Liver (tissue), 9 donors: Measurements from ENCODE around the gene CEP128. TPM values are rescaled to one million over a fixed set of nuclear protein-coding genes. Genes with fewer than 3 reads are reported as not detected.

Source experiments
- DNase-seq: peaks from one replicate; pipeline ENCODE4 v3.0.0-alpha.2; 2017; ENCODE audit warnings: low spot score
- H3K27ac ChIP-seq, 2 donors: one replicate each; pipeline ENCODE4 v1.7.0; 2013; ENCODE audit warnings: inconsistent platforms in 2 of 2, low read length in 2 of 2, control low read depth in 1 of 2, low read depth in 1 of 2, mild to moderate bottlenecking in 1 of 2
- H3K27me3 ChIP-seq, 4 donors: one replicate each; pipeline versions ENCODE4 v1.6.1 to v1.7.0; 2013; ENCODE audit warnings: low read length in 3 of 4, inconsistent platforms in 1 of 4, mild to moderate bottlenecking in 1 of 4, moderate library complexity in 1 of 4; ENCODE audit not compliant: control insufficient read depth in 4 of 4, insufficient read depth in 4 of 4
- H3K36me3 ChIP-seq, 4 donors: one replicate each; pipeline versions ENCODE4 v1.6.1 to v1.7.0; 2013; ENCODE audit warnings: low read length in 3 of 4, mild to moderate bottlenecking in 3 of 4, low read depth in 1 of 4, moderate library complexity in 1 of 4; ENCODE audit not compliant: control insufficient read depth in 4 of 4, insufficient read depth in 3 of 4
- H3K4me1 ChIP-seq, 4 donors: one replicate each; pipeline versions ENCODE4 v1.6.1 to v1.7.0; 2013; ENCODE audit warnings: low read length in 3 of 4, mild to moderate bottlenecking in 3 of 4, moderate library complexity in 1 of 4; ENCODE audit not compliant: control insufficient read depth in 4 of 4, insufficient read depth in 4 of 4
- H3K4me3 ChIP-seq, 3 donors: one replicate each; pipeline versions ENCODE4 v1.6.1 to v1.7.0; 2013; ENCODE audit warnings: low read length in 3 of 3, control low read depth in 1 of 3, low read depth in 1 of 3, mild to moderate bottlenecking in 1 of 3
- H3K9ac ChIP-seq, 2 donors: one replicate each; pipeline ENCODE4 v1.7.0; 2013; ENCODE audit warnings: low read length in 2 of 2, mild to moderate bottlenecking in 2 of 2, moderate library complexity in 2 of 2, control low read depth in 1 of 2, low read depth in 1 of 2
- H3K9me3 ChIP-seq, 4 donors: one replicate each; pipeline versions ENCODE4 v1.6.1 to v1.7.0; 2013; ENCODE audit warnings: low read length in 3 of 4; ENCODE audit not compliant: control insufficient read depth in 4 of 4
- EGR1 ChIP-seq, 2 donors: IDR thresholded peaks; 2 replicates each; pipeline ENCODE4 v1.6.1; 2016 to 2018; ENCODE audit warnings: antibody characterized with exemption in 2 of 2, low read depth in 2 of 2
- FOXA1 ChIP-seq: IDR thresholded peaks from 2 replicates; pipeline ENCODE4 v1.6.1; 2016; ENCODE audit warnings: antibody characterized with exemption
- FOXA2 ChIP-seq: IDR thresholded peaks from 2 replicates; pipeline ENCODE4 v1.6.1; 2016; ENCODE audit warnings: antibody characterized with exemption
- GABPA ChIP-seq, 2 donors: IDR thresholded peaks in 1 of 2; conservative IDR thresholded peaks in 1 of 2; 2 replicates each; pipeline ENCODE4 v1.6.1; 2016; ENCODE audit warnings: antibody characterized with exemption in 2 of 2, mild to moderate bottlenecking in 1 of 2, moderate library complexity in 1 of 2
- HNF4A ChIP-seq, 2 donors: conservative IDR thresholded peaks; 2 replicates each; pipeline ENCODE4 v1.6.1; 2016; ENCODE audit warnings: antibody characterized with exemption in 2 of 2, mild to moderate bottlenecking in 2 of 2
- HNF4G ChIP-seq: IDR thresholded peaks from 2 replicates; pipeline ENCODE4 v1.6.1; 2016; ENCODE audit warnings: antibody characterized with exemption
- JUND ChIP-seq, 2 donors: IDR thresholded peaks; 2 replicates each; pipeline ENCODE4 v1.6.1; 2016; ENCODE audit warnings: antibody characterized with exemption in 2 of 2
- NR2F2 ChIP-seq: IDR thresholded peaks from 2 replicates; pipeline ENCODE4 v1.6.1; 2016; ENCODE audit warnings: antibody characterized with exemption
- RAD21 ChIP-seq, 2 donors: IDR thresholded peaks; 2 replicates each; pipeline ENCODE4 v1.6.1; 2016; ENCODE audit warnings: antibody characterized with exemption in 2 of 2, mild to moderate bottlenecking in 2 of 2
- RXRA ChIP-seq, 2 donors: IDR thresholded peaks; 2 replicates each; pipeline ENCODE4 v1.6.1; 2017 to 2018; ENCODE audit warnings: antibody characterized with exemption in 2 of 2, mild to moderate bottlenecking in 1 of 2
- SP1 ChIP-seq: IDR thresholded peaks from 2 replicates; pipeline ENCODE4 v1.6.1; 2018; ENCODE audit warnings: antibody characterized with exemption, mild to moderate bottlenecking
- TAF1 ChIP-seq: conservative IDR thresholded peaks from 2 replicates; pipeline ENCODE4 v1.6.1; 2016; ENCODE audit warnings: antibody characterized with exemption, mild to moderate bottlenecking
- YY1 ChIP-seq: IDR thresholded peaks from 2 replicates; pipeline ENCODE4 v1.6.1; 2016; ENCODE audit warnings: antibody characterized with exemption, mild to moderate bottlenecking
- whole genome bisulfite sequencing: extraction: QIAGEN DNeasy Blood & Tissue Kit; methylation state at CpG from one replicate; pipeline ENCODE4 v1.1.7; 2013; 5-methylcytosine and 5-hydroxymethylcytosine counted together
- polyA plus RNA-seq, 2 donors: library from polyadenylated mRNA; stranded (reverse) in 1 of 2; unstranded in 1 of 2; fragments of 200-250 nt in 1 of 2; fragments of >200 nt in 1 of 2; fragmentation: Nextera tagmentation in 1 of 2; extraction: Ambion mirVana in 1 of 2; gene quantifications; one replicate each; pipeline versions ENCODE4 v1.2.1 to v1.2.3, GENCODE V29; 2013 to 2015
- total RNA-seq, 2 donors: library from RNA; depleted of rRNA; stranded (reverse); fragments of >200 nt; gene quantifications; one replicate each; pipeline ENCODE4 v1.2.3, GENCODE V29; 2014
- TF ChIP-seq, protein P1 (sequence below): IDR thresholded peaks from 2 replicates; pipeline ENCODE4 v1.6.1; 2016; ENCODE audit warnings: antibody characterized with exemption
- TF ChIP-seq, protein P2 (sequence below): IDR thresholded peaks from 2 replicates; pipeline ENCODE4 v1.6.1; 2016; ENCODE audit warnings: antibody characterized with exemption
- TF ChIP-seq, protein P3 (sequence below): IDR thresholded peaks from 2 replicates; pipeline ENCODE4 v1.6.1; 2016; ENCODE audit warnings: antibody characterized with exemption, mild to moderate bottlenecking
- TF ChIP-seq, protein P4 (sequence below): IDR thresholded peaks from 2 replicates; pipeline ENCODE4 v1.6.1; 2016; ENCODE audit warnings: antibody characterized with exemption
- TF ChIP-seq, protein P5 (sequence below): fragments of 150-350 bp; IDR thresholded peaks from 2 replicates; pipeline ENCODE4 v1.5.1; 2017; ENCODE audit warnings: improper control_type of control experiment, low read depth, low read length; ENCODE audit not compliant: missing input control
- donor health status: healthy.
- donor health status: healthy.
- donor health status: healthy.
- donor health status: healthy.
- donor health status: healthy.

The CEP128 gene
- total and polyA plus RNA-seq, 4 donors = 0.27 to 3.8 (median 1.4) TPM

DNA sequence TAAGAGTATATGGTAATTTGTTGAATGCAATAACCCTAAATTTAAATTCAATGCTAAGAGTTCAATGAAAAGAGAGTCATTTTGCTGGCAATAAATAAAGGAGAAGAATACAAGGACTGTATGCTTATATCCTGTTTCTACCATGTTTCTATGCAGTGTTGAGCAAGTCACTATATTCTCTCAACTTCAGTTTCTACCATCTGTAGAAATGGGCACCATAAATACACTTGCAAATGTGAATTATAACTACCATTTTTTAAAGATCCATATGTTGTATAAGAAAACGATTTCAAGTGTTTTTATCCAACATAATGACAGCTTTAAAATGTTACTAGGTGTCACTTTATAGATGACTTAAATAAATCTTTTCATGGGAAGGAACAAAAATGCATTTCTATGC lies 170.3 kb downstream of the CEP128 start:
- Histone ChIP-seq H3K4me1 (no peaks in the 10 kb centered on the region), H3K4me3 (no peak overlapping the region), H3K27ac (no peak overlapping the region), H3K27me3 (no peaks in the 10 kb centered on the region), H3K36me3 (no peaks in the 10 kb centered on the region), H3K9ac (no peak overlapping the region), H3K9me3 (no peaks in the 10 kb centered on the region)
- TF ChIP-seq NR2F2 (no peak), HNF4G (no peak), EGR1 (IDR thresholded peaks at IDR 0.05; ENCODE audit: low read depth in 2 of 2) (no peak), HNF4A (conservative IDR thresholded peaks at IDR 0.05) (no peak), FOXA2 (no peak)
- TF ChIP-seq, protein P1, sequence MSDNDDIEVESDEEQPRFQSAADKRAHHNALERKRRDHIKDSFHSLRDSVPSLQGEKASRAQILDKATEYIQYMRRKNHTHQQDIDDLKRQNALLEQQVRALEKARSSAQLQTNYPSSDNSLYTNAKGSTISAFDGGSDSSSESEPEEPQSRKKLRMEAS = no peak
- 93% methylated on average over 1 of the region's 1 CpG for WGBS
- DNase-seq = no peak

DNA sequence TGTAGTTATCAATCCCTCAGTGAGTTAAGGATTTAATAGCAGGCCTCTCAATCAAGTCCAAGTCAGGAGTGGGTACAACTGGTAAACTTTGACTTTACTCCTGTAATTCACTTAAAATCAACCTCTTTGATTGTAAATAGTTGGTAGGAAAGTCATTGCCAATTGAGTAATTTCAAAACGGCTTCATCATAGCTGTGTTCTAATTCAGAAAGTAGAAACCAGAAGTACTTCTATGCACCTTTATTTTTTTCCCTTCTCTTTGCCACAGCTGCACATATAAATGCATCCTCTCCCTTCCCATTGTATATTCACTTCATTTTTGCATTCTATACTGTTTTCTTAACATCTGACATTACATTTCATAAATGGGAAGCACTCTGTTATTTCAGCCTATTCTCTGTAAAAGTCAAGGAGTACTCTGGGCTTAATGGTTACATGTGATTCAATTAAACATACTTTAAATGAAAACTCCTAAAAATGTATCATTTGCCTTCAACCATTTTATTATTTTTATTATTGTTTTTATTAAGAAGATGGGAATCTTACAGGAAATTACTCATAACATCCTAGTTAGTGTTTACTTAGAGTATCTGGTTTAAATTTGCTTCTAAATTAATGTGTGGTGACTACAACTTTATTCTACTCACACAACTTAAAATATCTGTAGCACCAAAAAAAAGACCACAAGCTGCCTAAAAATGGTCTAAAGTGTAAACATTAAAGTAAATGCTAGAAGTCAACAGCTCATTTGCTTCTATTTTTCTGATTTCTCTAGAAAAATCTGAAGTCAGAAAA lies 171.2 kb downstream of the CEP128 start:
- H3K27ac ChIP-seq = no peak overlapping the region
- no peaks in the 10 kb centered on the region for H3K9me3 ChIP-seq
- WGBS = 89% methylated on average over 1 of the region's 1 CpG
- H3K4me3 ChIP-seq = no peak overlapping the region
- DNase-seq = no peak
- H3K4me1 ChIP-seq = no peaks in the 10 kb centered on the region
- H3K9ac ChIP-seq = no peak overlapping the region
- no peaks in the 10 kb centered on the region for H3K27me3 ChIP-seq
- no peak for TF ChIP-seq RAD21 (IDR thresholded peaks at IDR 0.05)
- no peak for TF ChIP-seq RXRA (IDR thresholded peaks at IDR 0.05)
- no peak for TF ChIP-seq YY1
- TF ChIP-seq GABPA (IDR thresholded peaks at IDR 0.05 in 1 of 2, conservative IDR thresholded peaks at IDR 0.05 in 1 of 2) = no peak
- TF ChIP-seq FOXA2 = no peak
- no peaks in the 10 kb centered on the region for H3K36me3 ChIP-seq

DNA sequence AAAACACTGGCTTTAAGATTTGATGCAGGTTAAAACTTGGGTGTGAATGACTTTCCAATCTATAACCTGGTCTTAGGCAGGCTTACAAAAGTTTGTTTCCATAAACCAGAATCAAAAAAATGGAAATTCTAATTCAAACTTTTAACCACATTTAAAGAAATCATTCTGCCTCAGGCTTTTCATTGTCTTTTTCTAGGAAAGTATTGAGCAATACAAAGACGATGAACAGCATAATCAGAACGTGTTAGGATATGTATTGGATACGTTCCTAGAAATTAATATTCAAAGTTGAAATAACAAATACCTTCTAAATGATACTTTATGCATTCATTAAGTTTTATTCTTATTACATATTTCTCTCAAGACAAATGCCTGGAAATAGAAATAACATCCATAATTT lies 172.9 kb downstream of the CEP128 start:
- no peak overlapping the region for H3K9ac ChIP-seq
- no peaks in the 10 kb centered on the region for H3K27me3 ChIP-seq
- no peak for DNase-seq
- H3K4me3 ChIP-seq = no peak overlapping the region
- H3K27ac ChIP-seq = no peak overlapping the region
- no peaks in the 10 kb centered on the region for H3K36me3 ChIP-seq
- TF ChIP-seq, protein P2, sequence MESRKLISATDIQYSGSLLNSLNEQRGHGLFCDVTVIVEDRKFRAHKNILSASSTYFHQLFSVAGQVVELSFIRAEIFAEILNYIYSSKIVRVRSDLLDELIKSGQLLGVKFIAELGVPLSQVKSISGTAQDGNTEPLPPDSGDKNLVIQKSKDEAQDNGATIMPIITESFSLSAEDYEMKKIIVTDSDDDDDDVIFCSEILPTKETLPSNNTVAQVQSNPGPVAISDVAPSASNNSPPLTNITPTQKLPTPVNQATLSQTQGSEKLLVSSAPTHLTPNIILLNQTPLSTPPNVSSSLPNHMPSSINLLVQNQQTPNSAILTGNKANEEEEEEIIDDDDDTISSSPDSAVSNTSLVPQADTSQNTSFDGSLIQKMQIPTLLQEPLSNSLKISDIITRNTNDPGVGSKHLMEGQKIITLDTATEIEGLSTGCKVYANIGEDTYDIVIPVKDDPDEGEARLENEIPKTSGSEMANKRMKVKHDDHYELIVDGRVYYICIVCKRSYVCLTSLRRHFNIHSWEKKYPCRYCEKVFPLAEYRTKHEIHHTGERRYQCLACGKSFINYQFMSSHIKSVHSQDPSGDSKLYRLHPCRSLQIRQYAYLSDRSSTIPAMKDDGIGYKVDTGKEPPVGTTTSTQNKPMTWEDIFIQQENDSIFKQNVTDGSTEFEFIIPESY = no peak
- TF ChIP-seq FOXA1 (no peak), YY1 (no peak), JUND (IDR thresholded peaks at IDR 0.05) (no peak), GABPA (IDR thresholded peaks at IDR 0.05 in 1 of 2, conservative IDR thresholded peaks at IDR 0.05 in 1 of 2) (no peak), EGR1 (IDR thresholded peaks at IDR 0.05; ENCODE audit: low read depth in 2 of 2) (no peak), HNF4G (no peak), RAD21 (IDR thresholded peaks at IDR 0.05) (no peak), TAF1 (no peak), NR2F2 (no peak), SP1 (no peak), HNF4A (conservative IDR thresholded peaks at IDR 0.05) (no peak), FOXA2 (no peak), RXRA (IDR thresholded peaks at IDR 0.05) (no peak)
- TF ChIP-seq, protein P3, sequence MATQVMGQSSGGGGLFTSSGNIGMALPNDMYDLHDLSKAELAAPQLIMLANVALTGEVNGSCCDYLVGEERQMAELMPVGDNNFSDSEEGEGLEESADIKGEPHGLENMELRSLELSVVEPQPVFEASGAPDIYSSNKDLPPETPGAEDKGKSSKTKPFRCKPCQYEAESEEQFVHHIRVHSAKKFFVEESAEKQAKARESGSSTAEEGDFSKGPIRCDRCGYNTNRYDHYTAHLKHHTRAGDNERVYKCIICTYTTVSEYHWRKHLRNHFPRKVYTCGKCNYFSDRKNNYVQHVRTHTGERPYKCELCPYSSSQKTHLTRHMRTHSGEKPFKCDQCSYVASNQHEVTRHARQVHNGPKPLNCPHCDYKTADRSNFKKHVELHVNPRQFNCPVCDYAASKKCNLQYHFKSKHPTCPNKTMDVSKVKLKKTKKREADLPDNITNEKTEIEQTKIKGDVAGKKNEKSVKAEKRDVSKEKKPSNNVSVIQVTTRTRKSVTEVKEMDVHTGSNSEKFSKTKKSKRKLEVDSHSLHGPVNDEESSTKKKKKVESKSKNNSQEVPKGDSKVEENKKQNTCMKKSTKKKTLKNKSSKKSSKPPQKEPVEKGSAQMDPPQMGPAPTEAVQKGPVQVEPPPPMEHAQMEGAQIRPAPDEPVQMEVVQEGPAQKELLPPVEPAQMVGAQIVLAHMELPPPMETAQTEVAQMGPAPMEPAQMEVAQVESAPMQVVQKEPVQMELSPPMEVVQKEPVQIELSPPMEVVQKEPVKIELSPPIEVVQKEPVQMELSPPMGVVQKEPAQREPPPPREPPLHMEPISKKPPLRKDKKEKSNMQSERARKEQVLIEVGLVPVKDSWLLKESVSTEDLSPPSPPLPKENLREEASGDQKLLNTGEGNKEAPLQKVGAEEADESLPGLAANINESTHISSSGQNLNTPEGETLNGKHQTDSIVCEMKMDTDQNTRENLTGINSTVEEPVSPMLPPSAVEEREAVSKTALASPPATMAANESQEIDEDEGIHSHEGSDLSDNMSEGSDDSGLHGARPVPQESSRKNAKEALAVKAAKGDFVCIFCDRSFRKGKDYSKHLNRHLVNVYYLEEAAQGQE = no peak
- TF ChIP-seq, protein P4, sequence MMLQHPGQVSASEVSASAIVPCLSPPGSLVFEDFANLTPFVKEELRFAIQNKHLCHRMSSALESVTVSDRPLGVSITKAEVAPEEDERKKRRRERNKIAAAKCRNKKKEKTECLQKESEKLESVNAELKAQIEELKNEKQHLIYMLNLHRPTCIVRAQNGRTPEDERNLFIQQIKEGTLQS = no peak
- TF ChIP-seq, protein P5, sequence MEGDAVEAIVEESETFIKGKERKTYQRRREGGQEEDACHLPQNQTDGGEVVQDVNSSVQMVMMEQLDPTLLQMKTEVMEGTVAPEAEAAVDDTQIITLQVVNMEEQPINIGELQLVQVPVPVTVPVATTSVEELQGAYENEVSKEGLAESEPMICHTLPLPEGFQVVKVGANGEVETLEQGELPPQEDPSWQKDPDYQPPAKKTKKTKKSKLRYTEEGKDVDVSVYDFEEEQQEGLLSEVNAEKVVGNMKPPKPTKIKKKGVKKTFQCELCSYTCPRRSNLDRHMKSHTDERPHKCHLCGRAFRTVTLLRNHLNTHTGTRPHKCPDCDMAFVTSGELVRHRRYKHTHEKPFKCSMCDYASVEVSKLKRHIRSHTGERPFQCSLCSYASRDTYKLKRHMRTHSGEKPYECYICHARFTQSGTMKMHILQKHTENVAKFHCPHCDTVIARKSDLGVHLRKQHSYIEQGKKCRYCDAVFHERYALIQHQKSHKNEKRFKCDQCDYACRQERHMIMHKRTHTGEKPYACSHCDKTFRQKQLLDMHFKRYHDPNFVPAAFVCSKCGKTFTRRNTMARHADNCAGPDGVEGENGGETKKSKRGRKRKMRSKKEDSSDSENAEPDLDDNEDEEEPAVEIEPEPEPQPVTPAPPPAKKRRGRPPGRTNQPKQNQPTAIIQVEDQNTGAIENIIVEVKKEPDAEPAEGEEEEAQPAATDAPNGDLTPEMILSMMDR = no peak
- TF ChIP-seq, protein P1 = no peak
- WGBS = 95% methylated on average over 3 of the region's 3 CpGs
- H3K9me3 ChIP-seq = no peaks in the 10 kb centered on the region
- H3K4me1 ChIP-seq = no peaks in the 10 kb centered on the region
